IMR-90 (cell line): ENCODE results near the gene HNRNPH1.

Experiments
- CEBPB ChIP-seq: IDR thresholded peaks from 2 replicates; pipeline ENCODE4 v1.6.1; 2012; ENCODE audit warnings: low read depth, low read length, improper control_type of control experiment
- CTCF ChIP-seq: conservative IDR thresholded peaks from 2 replicates; pipeline ENCODE4 v1.5.1; 2012; ENCODE audit warnings: mild to moderate bottlenecking, low read depth, low read length, improper control_type of control experiment
- MAFK ChIP-seq: IDR thresholded peaks from 2 replicates; pipeline ENCODE4 v1.6.1; 2012; ENCODE audit warnings: low read depth, low read length, improper control_type of control experiment
- MXI1 ChIP-seq: IDR thresholded peaks from 2 replicates; pipeline ENCODE4 v1.6.1; 2012; ENCODE audit warnings: low read depth, mild to moderate bottlenecking, low read length, moderate library complexity, borderline replicate concordance
- NFE2L2 ChIP-seq: fragments of 150-350 bp; IDR thresholded peaks from 2 replicates; pipeline ENCODE4 v1.6.1; 2016; ENCODE audit warnings: low read depth, mild to moderate bottlenecking, low read length
- POLR2A ChIP-seq: IDR thresholded peaks from 2 replicates; pipeline ENCODE4 v1.6.1; 2012; ENCODE audit warnings: mild to moderate bottlenecking, low read depth, low read length
- RFX5 ChIP-seq: IDR thresholded peaks from 2 replicates; pipeline ENCODE4 v1.8.0; 2012; ENCODE audit warnings: low read depth, mild to moderate bottlenecking, low read length, moderate library complexity
- SMC3 ChIP-seq: fragments of 150-350 bp; IDR thresholded peaks from 2 replicates; pipeline ENCODE4 v1.6.1; 2016; ENCODE audit warnings: low read depth, mild to moderate bottlenecking, antibody characterized with exemption, low read length, moderate library complexity
- USF2 ChIP-seq: fragments of 150-350 bp; IDR thresholded peaks from 2 replicates; pipeline ENCODE4 v1.6.1; 2017; ENCODE audit warnings: mild to moderate bottlenecking, antibody characterized with exemption, low read length, low read depth

GRCh38 chr5:179606910-179607159 is 16.6 kb downstream of the HNRNPH1 start:
- peak; percentile 31; the same call in 1 of the 2 replicates for TF ChIP-seq POLR2A
- TF ChIP-seq CTCF: no peak
- TF ChIP-seq NFE2L2: no peak
- TF ChIP-seq USF2: no peak
- no peak for TF ChIP-seq MAFK
- TF ChIP-seq CEBPB: no peak
- TF ChIP-seq MXI1: no peak
- TF ChIP-seq SMC3: no peak
- no peak for TF ChIP-seq RFX5
